Type B pancreatic cell (in vitro differentiated cells): ENCODE results near the gene RASGRF2. TPM values are rescaled to one million over a fixed set of nuclear protein-coding genes. Genes with fewer than 3 reads are reported as not detected.

Experiments used
- DNase-seq: peaks from one replicate; pipeline ENCODE4 v3.0.0; 2021; ENCODE audit warnings: mixed read lengths; ENCODE audit not compliant: unreplicated experiment; ENCODE audit errors: extremely low spot score
- H3K27ac Mint-ChIP-seq: 2 replicates; pipeline ENCODE4 v1.8.0; 2021; ENCODE audit warnings: mild to moderate bottlenecking, mixed read lengths
- H3K27me3 Mint-ChIP-seq: 2 replicates; pipeline ENCODE4 v1.8.0; 2021; ENCODE audit warnings: mixed read lengths
- H3K36me3 Mint-ChIP-seq: 2 replicates; pipeline ENCODE4 v1.8.0; 2021; ENCODE audit warnings: mixed read lengths
- H3K4me1 Mint-ChIP-seq: one replicate; pipeline ENCODE4 v1.8.0; 2021; ENCODE audit warnings: mixed read lengths; ENCODE audit not compliant: unreplicated experiment
- H3K4me3 Mint-ChIP-seq: 2 replicates; pipeline ENCODE4 v1.8.0; 2021; ENCODE audit warnings: mild to moderate bottlenecking, mixed read lengths
- H3K9me3 Mint-ChIP-seq: 2 replicates; pipeline ENCODE4 v1.8.0; 2021; ENCODE audit warnings: mixed read lengths
- CTCF ChIP-seq: fragments of 200-600 bp; sonication (generic); conservative IDR thresholded peaks from 2 replicates; pipeline ENCODE4 v1.5.0; 2021; ENCODE audit warnings: antibody characterized with exemption, mild to moderate bottlenecking
- total RNA-seq: library from RNA; stranded (reverse); gene quantifications from 2 replicates; pipeline ENCODE4 v1.2.1, GENCODE V29; 2021; ENCODE audit warnings: low replicate concordance

Gene RASGRF2
- total RNA-seq, 1 donor from 2014 or later = 2.1 TPM

DNA sequence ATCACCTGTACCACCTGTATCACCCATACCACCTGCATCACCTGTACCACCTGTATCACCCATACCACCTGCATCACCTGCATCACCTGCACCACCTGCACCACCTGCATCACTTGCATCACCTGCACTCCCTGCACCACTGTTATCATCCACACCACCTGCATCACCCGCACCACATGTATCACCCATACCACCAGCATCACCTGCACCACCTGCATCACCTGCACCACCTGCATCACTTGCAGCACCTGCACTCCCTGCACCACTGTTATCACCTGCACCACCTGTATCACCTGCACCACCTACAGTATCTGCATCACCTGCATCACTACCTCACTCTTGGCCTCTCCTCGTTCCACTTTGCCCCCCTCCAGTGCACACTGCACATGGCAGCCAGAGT, 209.8 kb downstream of the RASGRF2 start:
- H3K9me3 Mint-ChIP-seq = peaks cover 5% of the 10 kb centered on the region
- peaks cover 20% of the 10 kb centered on the region for H3K27me3 Mint-ChIP-seq
- TF ChIP-seq CTCF = no peak
- no peak for DNase-seq
- H3K4me1 Mint-ChIP-seq = peaks cover 30% of the 10 kb centered on the region
- H3K4me3 Mint-ChIP-seq = no peak overlapping the region
- H3K36me3 Mint-ChIP-seq = no peaks in the 10 kb centered on the region
- H3K27ac Mint-ChIP-seq = no peak overlapping the region

GRCh38 chr5:81171769-81172168, 211.6 kb downstream of the RASGRF2 start:
- H3K36me3 Mint-ChIP-seq = no peaks in the 10 kb centered on the region
- H3K4me3 Mint-ChIP-seq = no peak overlapping the region
- DNase-seq = no peak
- H3K27me3 Mint-ChIP-seq = peaks cover 20% of the 10 kb centered on the region
- peaks cover 30% of the 10 kb centered on the region for H3K4me1 Mint-ChIP-seq
- H3K27ac Mint-ChIP-seq = peak overlapping the region; percentile 18
- no peak for TF ChIP-seq CTCF
- peaks cover 5% of the 10 kb centered on the region for H3K9me3 Mint-ChIP-seq

- Mint-ChIP-seq H3K4me1 (peaks cover 21% of the 10 kb centered on the region), H3K27ac (no peak overlapping the region), H3K4me3 (no peak overlapping the region), H3K36me3 (no peaks in the 10 kb centered on the region), H3K27me3 (peaks cover 18% of the 10 kb centered on the region), H3K9me3 (peaks cover 5% of the 10 kb centered on the region)
- DNase-seq = no peak
- TF ChIP-seq CTCF = no peak
These were observed 212.5 kb downstream of the RASGRF2 start for GRCh38 chr5:81172710-81173109.

- Mint-ChIP-seq H3K27me3 (peaks cover 10% of the 10 kb centered on the region), H3K36me3 (no peaks in the 10 kb centered on the region), H3K4me3 (no peak overlapping the region), H3K9me3 (peaks cover 3% of the 10 kb centered on the region), H3K4me1 (peaks cover 5% of the 10 kb centered on the region), H3K27ac (no peak overlapping the region)
- no peak for DNase-seq
- TF ChIP-seq CTCF = no peak
These were observed 216.9 kb downstream of the RASGRF2 start for GRCh38 chr5:81177061-81177460.

DNA sequence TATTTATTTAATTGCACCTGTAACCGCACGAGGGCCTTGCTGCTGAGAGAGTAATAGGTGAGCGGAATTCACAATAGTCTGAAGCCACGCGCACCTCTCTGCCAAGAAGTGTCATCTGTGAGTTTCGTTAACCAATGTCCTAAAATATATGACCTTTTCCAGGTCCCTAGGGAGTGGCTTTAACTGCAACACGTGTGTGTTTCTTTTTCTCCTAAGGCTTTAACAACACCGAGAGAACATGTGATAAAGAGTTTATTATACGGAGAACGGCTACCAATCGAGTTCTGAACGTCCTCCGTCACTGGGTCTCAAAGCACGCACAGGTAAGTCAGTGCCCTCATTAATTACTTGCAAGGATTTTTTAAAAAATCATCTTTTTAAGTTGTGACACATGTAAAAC, 219.8 kb downstream of the RASGRF2 start:
- H3K27me3 Mint-ChIP-seq = no peaks in the 10 kb centered on the region
- no peak for TF ChIP-seq CTCF
- DNase-seq = no peak
- no peaks in the 10 kb centered on the region for H3K36me3 Mint-ChIP-seq
- no peak overlapping the region for H3K4me3 Mint-ChIP-seq
- peaks cover 20% of the 10 kb centered on the region for H3K4me1 Mint-ChIP-seq
- no peak overlapping the region for H3K27ac Mint-ChIP-seq
- peaks cover 3% of the 10 kb centered on the region for H3K9me3 Mint-ChIP-seq
